HepG2 (cell line): Measurements from ENCODE around the gene CORO7. TPM values are rescaled to one million over a fixed set of nuclear protein-coding genes. Genes with fewer than 3 reads are reported as not detected.

Experiments used
- ATAC-seq: fragments of 200-7000 bp; cut with Tn5 transposase; 3 replicates; pipeline ENCODE4 v1.9.1; 2020; ENCODE audit warnings: mild to moderate bottlenecking, moderate library complexity
- BruUV-seq: library from RNA; stranded (reverse); fragments of 400-500 nt; replicated peaks from 2 replicates; lab custom pipeline; 2021; lab: Mats Ljungman, UMichigan
- CTCF ChIA-PET: fragments of 300-600 bp; formaldehyde crosslinking; extraction: SDS; loops from one replicate; lab custom pipeline; 2021; ENCODE audit warnings: low total read pairs, inconsistent platforms, low intra/inter-chr PET ratio; lab: Yijun Ruan, JAX
- POLR2A ChIA-PET: fragments of 350-600 bp; sonication (Branson Sonifier 250); formaldehyde crosslinking; loops from one replicate; lab custom pipeline; 2020; ENCODE audit warnings: antibody characterized with exemption, inconsistent platforms; lab: Yijun Ruan, JAX
- DNase-seq: peaks from one replicate; pipeline ENCODE4 v3.0.0-alpha.2; 2015; ENCODE audit warnings: low spot score
- FAIRE-seq: peaks from 3 replicates; lab custom pipeline; 2011; peaks lifted over from hg19 to GRCh38; lab: Jason Lieb, UNC
- H2AFZ ChIP-seq: one replicate; pipeline ENCODE4 v1.6.1; 2011; ENCODE audit warnings: low read length, inconsistent platforms
- H3K27ac ChIP-seq: fragments of 300-600 bp; 3 replicates; pipeline ENCODE4 v1.8.0; 2011; ENCODE audit warnings: mixed run types, mild to moderate bottlenecking, mixed read lengths, low read length, inconsistent platforms; ENCODE audit not compliant: insufficient read depth; ENCODE audit errors: extremely low read length
- H3K27me3 ChIP-seq, 2 experiments: fragments of 200-600 bp in 1 of 2; 2 replicates in 1 of 2; 3 replicates in 1 of 2; pipeline versions ENCODE4 v1.6.0 to v1.8.0; 2011; ENCODE audit warnings: low read length in 2 of 2, mild to moderate bottlenecking in 2 of 2, moderate library complexity in 2 of 2, inconsistent platforms in 1 of 2; ENCODE audit not compliant: insufficient read depth in 2 of 2, control insufficient read depth in 1 of 2
- H3K36me3 ChIP-seq, 2 experiments: fragments of 200-600 bp in 1 of 2; replicated peaks in 1 of 2; 2 replicates in 1 of 2; 3 replicates in 1 of 2; pipeline versions ENCODE4 v1.5.1 to v1.8.0; 2011; ENCODE audit warnings: low read length in 2 of 2, inconsistent platforms in 1 of 2; ENCODE audit not compliant: insufficient read depth in 2 of 2, control insufficient read depth in 1 of 2
- H3K4me1 ChIP-seq: 2 replicates; pipeline ENCODE4 v1.5.1; 2012; ENCODE audit warnings: low read length, inconsistent platforms; ENCODE audit not compliant: insufficient read depth
- H3K4me2 ChIP-seq: 2 replicates; pipeline ENCODE4 v1.6.0; 2011; ENCODE audit warnings: low read depth, low read length, inconsistent platforms
- H3K4me3 ChIP-seq, 3 experiments: fragments of 200-600 bp in 1 of 3; sonication (generic), shearing (Covaris generic) in 1 of 3; replicated peaks in 1 of 3; 2 replicates each; pipeline ENCODE4 v1.5.1; 2011 to 2016; ENCODE audit warnings: low read length in 3 of 3, inconsistent platforms in 2 of 3, low read depth in 2 of 3, mild to moderate bottlenecking in 2 of 3, control low read depth in 1 of 3, mixed read lengths in 1 of 3; ENCODE audit not compliant: insufficient read depth in 1 of 3
- H3K79me2 ChIP-seq: one replicate; pipeline ENCODE4 v1.6.1; 2011; ENCODE audit warnings: low read length, inconsistent platforms; ENCODE audit not compliant: insufficient read depth
- H3K9ac ChIP-seq: 2 replicates; pipeline ENCODE4 v1.6.0; 2011; ENCODE audit warnings: mild to moderate bottlenecking, low read depth, low read length, inconsistent platforms; ENCODE audit not compliant: insufficient read depth
- H3K9me3 ChIP-seq: 2 replicates; pipeline ENCODE4 v1.5.1; 2012; ENCODE audit warnings: mild to moderate bottlenecking, low read length
- H4K20me1 ChIP-seq: 2 replicates; pipeline ENCODE4 v1.6.0; 2011; ENCODE audit warnings: inconsistent platforms, mild to moderate bottlenecking, low read length, moderate library complexity; ENCODE audit not compliant: insufficient read depth
- AGO2 ChIP-seq: fragments of 200-400 bp; formaldehyde crosslinking; optimal IDR thresholded peaks from 2 replicates; pipeline ENCODE3; 2017; ENCODE audit warnings: mild to moderate bottlenecking, low read depth, low read length, moderate library complexity
- CEBPB ChIP-seq: IDR thresholded peaks from 2 replicates; pipeline ENCODE4 v1.6.1; 2011; ENCODE audit warnings: low read depth, low read length, improper control_type of control experiment, borderline replicate concordance
- ERF ChIP-seq: IDR thresholded peaks from 2 replicates; pipeline ENCODE4 v1.6.1; 2018; ENCODE audit warnings: missing biosample characterization, missing genetic modification reagents
- FIP1L1 ChIP-seq: fragments of 200-400 bp; formaldehyde crosslinking; IDR thresholded peaks from 2 replicates; pipeline ENCODE4 v1.6.1; 2018; ENCODE audit warnings: low read depth, mild to moderate bottlenecking, low read length, moderate library complexity, borderline replicate concordance; ENCODE audit not compliant: insufficient read depth
- FOXK1 ChIP-seq: sonication (generic); formaldehyde crosslinking; IDR thresholded peaks from 2 replicates; pipeline ENCODE4 v1.4.0; 2020; ENCODE audit warnings: low read depth, missing genetic modification reagents, borderline replicate concordance
- HNRNPL ChIP-seq: fragments of 200-400 bp; formaldehyde crosslinking; IDR thresholded peaks from 2 replicates; pipeline ENCODE4 v1.6.1; 2017; ENCODE audit warnings: mild to moderate bottlenecking, low read depth, low read length
- IKZF1 ChIP-seq: fragments of 450-650 bp; IDR thresholded peaks from 2 replicates; pipeline ENCODE4 v1.7.1; 2016
- MEIS1 ChIP-seq: sonication (generic); formaldehyde crosslinking; IDR thresholded peaks from 2 replicates; pipeline ENCODE4 v1.9.0; 2021; ENCODE audit warnings: mild to moderate bottlenecking, missing genetic modification reagents, moderate library complexity, borderline replicate concordance
- POLR2G ChIP-seq: fragments of 200-400 bp; formaldehyde crosslinking; IDR thresholded peaks from 2 replicates; pipeline ENCODE4 v1.6.1; 2018; ENCODE audit warnings: mild to moderate bottlenecking, low read depth, low read length, moderate library complexity
- RBFOX2 ChIP-seq: fragments of 200-400 bp; formaldehyde crosslinking; IDR thresholded peaks from 2 replicates; pipeline ENCODE4 v1.6.1; 2017; ENCODE audit warnings: low read depth, mild to moderate bottlenecking, low read length
- RBM22 ChIP-seq: fragments of 200-400 bp; formaldehyde crosslinking; optimal IDR thresholded peaks from 2 replicates; pipeline ENCODE3; 2017; ENCODE audit warnings: mild to moderate bottlenecking, low read length, moderate library complexity
- SP1 ChIP-seq, 2 experiments: fragments of 450-650 bp in 1 of 2; sonication (generic) in 1 of 2; formaldehyde crosslinking in 1 of 2; IDR thresholded peaks; 2 replicates each; pipeline versions ENCODE4 v1.4.0 to v1.6.1; 2016 to 2020; ENCODE audit warnings: missing genetic modification reagents in 1 of 2
- ZNF260 ChIP-seq: sonication (generic); formaldehyde crosslinking; IDR thresholded peaks from 2 replicates; pipeline ENCODE4 v1.4.0; 2020; ENCODE audit warnings: missing genetic modification reagents, low read depth, mild to moderate bottlenecking, borderline replicate concordance
- ZNF367 ChIP-seq: sonication (generic); formaldehyde crosslinking; IDR thresholded peaks from 2 replicates; pipeline ENCODE4 v1.4.0; 2020; ENCODE audit warnings: missing genetic modification reagents, borderline replicate concordance
- ZNF549 ChIP-seq: sonication (generic); formaldehyde crosslinking; IDR thresholded peaks from 2 replicates; pipeline ENCODE4 v1.5.0; 2020; ENCODE audit warnings: missing genetic modification reagents
- ZNF788 ChIP-seq: sonication (generic); formaldehyde crosslinking; IDR thresholded peaks from 2 replicates; pipeline ENCODE4 v1.5.0; 2020; ENCODE audit warnings: mild to moderate bottlenecking, missing genetic modification reagents, borderline replicate concordance
- WGBS: methylation state at CpG from one replicate; pipeline ENCODE4 v1.1.6; 2017; ENCODE audit warnings: low lambda C conversion rate; 5-methylcytosine and 5-hydroxymethylcytosine counted together
- in situ Hi-C: cut with HindIII; loops from 2 replicates; pipeline ENCODE4 v1.10.0; 2017; ENCODE audit warnings: low pct_unique_long_range_greater_than_20kb; ENCODE audit not compliant: extremely low pct_ligation_motif_present
- intact Hi-C: fragments of 100-400 bp; cut with micrococcal nuclease; formaldehyde crosslinking; loops from one replicate; pipeline ENCODE4 v1.10.0; 2022; ENCODE audit not compliant: unreplicated experiment
- polyA plus RNA-seq, 8 experiments: library from polyadenylated mRNA; depleted of rRNA in 3 of 8; stranded (reverse) in 7 of 8; unstranded in 1 of 8; fragments of >200 nt; fragmentation: Illumina TruSeq in 4 of 8; extraction: Trizol in 4 of 8; gene quantifications; 2 replicates each; pipeline versions ENCODE4 v1.2.1 to v1.2.3, GENCODE V29; 2011 to 2016; ENCODE audit warnings: low read depth in 4 of 8, missing spikeins in 1 of 8, mixed read lengths in 1 of 8; ENCODE audit not compliant: insufficient read depth in 1 of 8
- total RNA-seq, 5 experiments: library from RNA; depleted of rRNA; stranded (reverse); fragments of >200 nt; fragmentation: Illumina TruSeq; extraction: Trizol; gene quantifications; 2 replicates each; pipeline ENCODE4 v1.2.3, GENCODE V29; 2016; ENCODE audit warnings: low read depth in 1 of 5
- TF ChIP-seq, protein P1 (sequence below): IDR thresholded peaks from 2 replicates; pipeline ENCODE4 v1.6.1; 2016; ENCODE audit warnings: mild to moderate bottlenecking, missing biosample characterization, missing genetic modification reagents
- TF ChIP-seq, protein P2 (sequence below): sonication (generic); formaldehyde crosslinking; IDR thresholded peaks from 2 replicates; pipeline ENCODE4 v1.8.1; 2023; ENCODE audit warnings: mild to moderate bottlenecking, missing genetic modification reagents, borderline replicate concordance
- TF ChIP-seq, protein P3 (sequence below): sonication (generic); formaldehyde crosslinking; IDR thresholded peaks from 2 replicates; pipeline ENCODE4 v1.8.1; 2023; ENCODE audit warnings: mild to moderate bottlenecking, missing genetic modification reagents
- TF ChIP-seq, protein P4 (sequence below): sonication (generic); formaldehyde crosslinking; IDR thresholded peaks from 2 replicates; pipeline ENCODE4 v1.5.1; 2020; ENCODE audit warnings: missing genetic modification reagents, mild to moderate bottlenecking, borderline replicate concordance

Gene CORO7
- total and polyA plus RNA-seq, 2 of the 13 experiments (the other 11 are each of a cell fraction or from before 2014, with no cell fraction given), result 9.9 to 14.3 TPM

DNA sequence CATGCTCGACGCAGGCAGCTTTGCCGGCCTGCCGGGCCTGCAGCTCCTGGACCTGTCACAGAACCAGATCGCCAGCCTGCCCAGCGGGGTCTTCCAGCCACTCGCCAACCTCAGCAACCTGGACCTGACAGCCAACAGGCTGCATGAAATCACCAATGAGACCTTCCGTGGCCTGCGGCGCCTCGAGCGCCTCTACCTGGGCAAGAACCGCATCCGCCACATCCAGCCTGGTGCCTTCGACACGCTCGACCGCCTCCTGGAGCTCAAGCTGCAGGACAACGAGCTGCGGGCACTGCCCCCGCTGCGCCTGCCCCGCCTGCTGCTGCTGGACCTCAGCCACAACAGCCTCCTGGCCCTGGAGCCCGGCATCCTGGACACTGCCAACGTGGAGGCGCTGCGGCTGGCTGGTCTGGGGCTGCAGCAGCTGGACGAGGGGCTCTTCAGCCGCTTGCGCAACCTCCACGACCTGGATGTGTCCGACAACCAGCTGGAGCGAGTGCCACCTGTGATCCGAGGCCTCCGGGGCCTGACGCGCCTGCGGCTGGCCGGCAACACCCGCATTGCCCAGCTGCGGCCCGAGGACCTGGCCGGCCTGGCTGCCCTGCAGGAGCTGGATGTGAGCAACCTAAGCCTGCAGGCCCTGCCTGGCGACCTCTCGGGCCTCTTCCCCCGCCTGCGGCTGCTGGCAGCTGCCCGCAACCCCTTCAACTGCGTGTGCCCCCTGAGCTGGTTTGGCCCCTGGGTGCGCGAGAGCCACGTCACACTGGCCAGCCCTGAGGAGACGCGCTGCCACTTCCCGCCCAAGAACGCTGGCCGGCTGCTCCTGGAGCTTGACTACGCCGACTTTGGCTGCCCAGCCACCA, 35.1 kb downstream of the CORO7 start:
- Histone ChIP-seq H3K27me3 (no peaks in the 10 kb centered on the region), H3K4me3 (no peak overlapping the region), H3K9me3 (no peaks in the 10 kb centered on the region), H3K79me2 (peaks cover 19% of the 10 kb centered on the region), H3K4me2 (no peak overlapping the region), H4K20me1 (peaks cover 32% of the 10 kb centered on the region), H3K9ac (no peak overlapping the region), H3K27ac (no peak overlapping the region), H3K4me1 (peaks cover 41% of the 10 kb centered on the region), H3K36me3 (peaks cover 4 to 16% of the 10 kb centered on the region in 2 experiments), H2AFZ (no peak overlapping the region)
- FAIRE-seq (no peak), DNase-seq (no peak), ATAC-seq (no peak)
- no TSS peak for BruUV-seq
- POLR2A ChIA-PET, result interaction anchor here (0.7 to 2.4 kb wide), 2 partner anchors 8 to 12 kb away, joined by 3 to 9 read pairs; no protein-coding TSS in a partner anchor
- in situ Hi-C loops, result no loop called here
- WGBS, result 97% methylated on average over 34 of the region's 59 CpGs
- CTCF ChIA-PET, result no interaction called here
- intact Hi-C loops, result no loop called here
- TF ChIP-seq ZNF367 (CRISPR knock-in tag), result no peak
- peak; percentile 3 for TF ChIP-seq RBM22
- TF ChIP-seq ZNF549 (CRISPR knock-in tag), result no peak
- no peak for TF ChIP-seq ZNF788 (CRISPR knock-in tag)
- TF ChIP-seq RBFOX2, result peak; percentile 54
- no peak for TF ChIP-seq IKZF1
- TF ChIP-seq, protein P1, sequence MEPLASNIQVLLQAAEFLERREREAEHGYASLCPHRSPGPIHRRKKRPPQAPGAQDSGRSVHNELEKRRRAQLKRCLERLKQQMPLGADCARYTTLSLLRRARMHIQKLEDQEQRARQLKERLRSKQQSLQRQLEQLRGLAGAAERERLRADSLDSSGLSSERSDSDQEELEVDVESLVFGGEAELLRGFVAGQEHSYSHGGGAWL (CRISPR knock-in tag), result no peak
- peak; percentile 9 for TF ChIP-seq AGO2
- no peak for TF ChIP-seq ZNF260 (CRISPR knock-in tag)
- TF ChIP-seq CEBPB, result peak; percentile 76; the same call in 1 of the 2 replicates
- peak; percentile 13; the same call in 1 of the 2 replicates for TF ChIP-seq POLR2G
- TF ChIP-seq HNRNPL, result peak; percentile 31; the same call in 1 of the 2 replicates
- TF ChIP-seq FIP1L1, result no peak
- TF ChIP-seq FOXK1 (CRISPR knock-in tag), result no peak
- TF ChIP-seq, protein P2, sequence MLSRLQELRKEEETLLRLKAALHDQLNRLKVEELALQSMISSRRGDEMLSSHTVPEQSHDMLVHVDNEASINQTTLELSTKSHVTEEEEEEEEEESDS (CRISPR knock-in tag), result no peak
- TF ChIP-seq, protein P3, sequence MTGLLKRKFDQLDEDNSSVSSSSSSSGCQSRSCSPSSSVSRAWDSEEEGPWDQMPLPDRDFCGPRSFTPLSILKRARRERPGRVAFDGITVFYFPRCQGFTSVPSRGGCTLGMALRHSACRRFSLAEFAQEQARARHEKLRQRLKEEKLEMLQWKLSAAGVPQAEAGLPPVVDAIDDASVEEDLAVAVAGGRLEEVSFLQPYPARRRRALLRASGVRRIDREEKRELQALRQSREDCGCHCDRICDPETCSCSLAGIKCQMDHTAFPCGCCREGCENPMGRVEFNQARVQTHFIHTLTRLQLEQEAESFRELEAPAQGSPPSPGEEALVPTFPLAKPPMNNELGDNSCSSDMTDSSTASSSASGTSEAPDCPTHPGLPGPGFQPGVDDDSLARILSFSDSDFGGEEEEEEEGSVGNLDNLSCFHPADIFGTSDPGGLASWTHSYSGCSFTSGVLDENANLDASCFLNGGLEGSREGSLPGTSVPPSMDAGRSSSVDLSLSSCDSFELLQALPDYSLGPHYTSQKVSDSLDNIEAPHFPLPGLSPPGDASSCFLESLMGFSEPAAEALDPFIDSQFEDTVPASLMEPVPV (CRISPR knock-in tag), result no peak
- TF ChIP-seq SP1 (IDR thresholded peaks at IDR 0.05), result no peak
- no peak for TF ChIP-seq SP1 (CRISPR knock-in tag; IDR thresholded peaks at IDR 0.05)
- TF ChIP-seq, protein P4, sequence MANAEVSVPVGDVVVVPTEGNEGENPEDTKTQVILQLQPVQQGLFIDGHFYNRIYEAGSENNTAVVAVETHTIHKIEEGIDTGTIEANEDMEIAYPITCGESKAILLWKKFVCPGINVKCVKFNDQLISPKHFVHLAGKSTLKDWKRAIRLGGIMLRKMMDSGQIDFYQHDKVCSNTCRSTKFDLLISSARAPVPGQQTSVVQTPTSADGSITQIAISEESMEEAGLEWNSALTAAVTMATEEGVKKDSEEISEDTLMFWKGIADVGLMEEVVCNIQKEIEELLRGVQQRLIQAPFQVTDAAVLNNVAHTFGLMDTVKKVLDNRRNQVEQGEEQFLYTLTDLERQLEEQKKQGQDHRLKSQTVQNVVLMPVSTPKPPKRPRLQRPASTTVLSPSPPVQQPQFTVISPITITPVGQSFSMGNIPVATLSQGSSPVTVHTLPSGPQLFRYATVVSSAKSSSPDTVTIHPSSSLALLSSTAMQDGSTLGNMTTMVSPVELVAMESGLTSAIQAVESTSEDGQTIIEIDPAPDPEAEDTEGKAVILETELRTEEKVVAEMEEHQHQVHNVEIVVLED (CRISPR knock-in tag), result no peak
- TF ChIP-seq ERF (CRISPR knock-in tag), result no peak
- TF ChIP-seq MEIS1 (CRISPR knock-in tag), result no peak
